Stomach (tissue), 9 donors: ENCODE data around the gene MTMR3. TPM values are rescaled to one million over a fixed set of nuclear protein-coding genes. Genes with fewer than 3 reads are reported as not detected.

ENCODE experiments used
- DNase-seq, 2 donors: peaks; one replicate each; pipeline versions ENCODE4 v3.0.0 to v3.0.0-alpha.2; 2013 to 2019
- H3K27ac ChIP-seq, 5 donors: fragments of 200-600 bp in 4 of 5; sonication (generic) in 4 of 5; one replicate each; pipeline ENCODE4 v1.5.1; 2013 to 2019; ENCODE audit warnings: mild to moderate bottlenecking in 1 of 5, moderate library complexity in 1 of 5
- H3K27me3 ChIP-seq, 3 donors: fragments of 200-600 bp; sonication (generic); one replicate each; pipeline ENCODE4 v1.5.1; 2017 to 2019; ENCODE audit warnings: mixed run types in 1 of 3
- H3K36me3 ChIP-seq, 4 donors: fragments of 200-600 bp; sonication (generic); 1 replicate in 3 of 4; 2 replicates in 1 of 4; pipeline ENCODE4 v1.5.1; 2016 to 2019
- H3K4me1 ChIP-seq, 4 donors: fragments of 200-600 bp; sonication (generic); one replicate each; pipeline ENCODE4 v1.5.1; 2016 to 2019
- H3K4me3 ChIP-seq, 4 donors: fragments of 200-600 bp; sonication (generic) in 3 of 4; one replicate each; pipeline ENCODE4 v1.5.1; 2016 to 2019; ENCODE audit warnings: mild to moderate bottlenecking in 1 of 4
- H3K9me3 ChIP-seq, 4 donors: fragments of 200-600 bp; sonication (generic); one replicate each; pipeline ENCODE4 v1.5.1; 2016 to 2019
- CTCF ChIP-seq, 7 experiments: fragments of 450-650 bp in 4 of 7; fragments of 200-600 bp in 3 of 7; sonication (generic) in 3 of 7; IDR thresholded peaks; one replicate each; pipeline ENCODE4 v1.5.1; 2016 to 2019; ENCODE audit warnings: antibody characterized with exemption in 7 of 7, control low read depth in 2 of 7, mild to moderate bottlenecking in 1 of 7
- EP300 ChIP-seq: sonication (generic); formaldehyde crosslinking; IDR thresholded peaks from one replicate; pipeline ENCODE4 v1.6.1; 2017; ENCODE audit warnings: antibody characterized with exemption
- POLR2A ChIP-seq, 4 donors: fragments of 450-650 bp; IDR thresholded peaks; one replicate each; pipeline ENCODE4 v1.6.1; 2016; ENCODE audit warnings: antibody characterized with exemption in 4 of 4, control low read depth in 2 of 4, mild to moderate bottlenecking in 1 of 4, moderate library complexity in 1 of 4
- POLR2AphosphoS5 ChIP-seq, 3 donors: sonication (generic); formaldehyde crosslinking; IDR thresholded peaks; one replicate each; pipeline ENCODE4 v1.6.1; 2016; ENCODE audit warnings: antibody characterized with exemption in 3 of 3
- WGBS, 5 donors: extraction: QIAGEN DNeasy Blood & Tissue Kit in 3 of 5; methylation state at CpG; one replicate each; pipeline versions ENCODE4 v1.1.5 to v1.1.7; 2013 to 2018; 5-methylcytosine and 5-hydroxymethylcytosine counted together
- intact Hi-C: fragments of 100-400 bp; cut with DNase I; formaldehyde crosslinking; loops from one replicate; pipeline ENCODE4 v1.15.1; 2023; ENCODE audit warnings: low total_unique reads
- polyA plus RNA-seq, 3 donors: library from polyadenylated mRNA; stranded (reverse); fragments of 200-250 nt; gene quantifications; one replicate each; pipeline ENCODE4 v1.2.3, GENCODE V29; 2013
- total RNA-seq, 5 donors: library from RNA; depleted of rRNA; stranded (reverse); fragments of >200 nt; gene quantifications; one replicate each; pipeline versions ENCODE4 v1.1.0 to v1.2.3, GENCODE V29; 2014 to 2016
- donor health status: healthy with polysubstance abuse.
- donor health status: Bipolar disorder and iron deficiency.
- donor health status: healthy.

MTMR3 gene
- total and polyA plus RNA-seq, 8 donors = 7.3 to 120 (median 49.8) TPM

GRCh38 chr22:30033901-30034300, 150.9 kb downstream of the MTMR3 start:
- 68 to 81% (median 72%) methylated on average over 3 to 5 of the region's 5 CpGs for WGBS, 5 donors
- H3K27ac ChIP-seq = no peak overlapping the region

GRCh38 chr22:30036656-30037055, 153.7 kb downstream of the MTMR3 start:
- no peak overlapping the region for H3K27ac ChIP-seq
- no peak for DNase-seq
- H3K27me3 ChIP-seq = no peaks in the 10 kb centered on the region
- TF ChIP-seq CTCF (IDR thresholded peaks at IDR 0.05) = no peak
- TF ChIP-seq POLR2AphosphoS5 (IDR thresholded peaks at IDR 0.05) = no peak
- no peak for TF ChIP-seq POLR2A (IDR thresholded peaks at IDR 0.05)
- TF ChIP-seq EP300 = no peak
- peaks cover 0 to 5% (median 2%) of the 10 kb centered on the region in 4 donors for H3K4me1 ChIP-seq
- intact Hi-C loops = no loop called here
- 86 to 93% (median 90%) methylated on average over 2 of the region's 2 CpGs for WGBS, 5 donors
- H3K36me3 ChIP-seq = no peaks in the 10 kb centered on the region
- no peak overlapping the region for H3K4me3 ChIP-seq
- H3K9me3 ChIP-seq = no peaks in the 10 kb centered on the region

More at GRCh38 chr22:30033901-30034300, 150.9 kb downstream of the MTMR3 start:
- Histone ChIP-seq H3K4me1 (peaks cover 0 to 17% (median 9%) of the 10 kb centered on the region in 4 donors), H3K27me3 (no peaks in the 10 kb centered on the region), H3K36me3 (peaks cover 0 to 11% (median 8%) of the 10 kb centered on the region in 4 donors), H3K9me3 (no peaks in the 10 kb centered on the region), H3K4me3 (no peak overlapping the region)
- no peak for DNase-seq
- TF ChIP-seq EP300 (no peak), POLR2AphosphoS5 (IDR thresholded peaks at IDR 0.05) (no peak), CTCF (IDR thresholded peaks at IDR 0.05) (no peak), POLR2A (IDR thresholded peaks at IDR 0.05) (no peak)
- intact Hi-C loops = no loop called here

- DNase-seq = peak; percentile 64 to 65
- WGBS, 5 donors = 24 to 55% (median 35%) methylated on average over 3 of the region's 3 CpGs
- Histone ChIP-seq H3K9me3 (no peaks in the 10 kb centered on the region), H3K4me3 (no peak overlapping the region), H3K4me1 (peaks cover 0 to 5% (median 2%) of the 10 kb centered on the region in 4 donors), H3K27ac (no peak overlapping the region), H3K27me3 (no peaks in the 10 kb centered on the region), H3K36me3 (no peaks in the 10 kb centered on the region)
- intact Hi-C loops = no loop called here
- TF ChIP-seq POLR2A (IDR thresholded peaks at IDR 0.05) = no peak
- TF ChIP-seq POLR2AphosphoS5 (IDR thresholded peaks at IDR 0.05) = no peak
- TF ChIP-seq CTCF (IDR thresholded peaks at IDR 0.05) = no peak
- TF ChIP-seq EP300 = no peak
Measured at GRCh38 chr22:30038219-30038618, 155.2 kb downstream of the MTMR3 start.

- intact Hi-C loops = no loop called here
- Histone ChIP-seq H3K9me3 (no peaks in the 10 kb centered on the region), H3K4me1 (peaks cover 0 to 16% (median 7%) of the 10 kb centered on the region in 4 donors), H3K36me3 (no peaks in the 10 kb centered on the region), H3K27ac (no peak overlapping the region), H3K4me3 (no peak overlapping the region), H3K27me3 (no peaks in the 10 kb centered on the region)
- TF ChIP-seq POLR2A (IDR thresholded peaks at IDR 0.05) (no peak), POLR2AphosphoS5 (IDR thresholded peaks at IDR 0.05) (no peak), CTCF (IDR thresholded peaks at IDR 0.05) (no peak), EP300 (no peak)
- WGBS, 5 donors = 81 to 91% (median 88%) methylated on average over 11 of the region's 11 CpGs
- no peak for DNase-seq
Measured at GRCh38 chr22:30040499-30041260, 157.7 kb downstream of the MTMR3 start.
